Bronchial epithelial cell (primary cell): ENCODE measurements around the gene FOXD3. TPM values are rescaled to one million over a fixed set of nuclear protein-coding genes. Genes with fewer than 3 reads are reported as not detected.

Experiments used
- DNase-seq: peaks from one replicate; pipeline ENCODE4 v3.0.0-alpha.2; 2010; ENCODE audit warnings: low read depth
- FAIRE-seq: peaks from 2 replicates; lab custom pipeline; 2011; peaks lifted over from hg19 to GRCh38; lab: Jason Lieb, UNC
- H3K27me3 ChIP-seq: 2 replicates; pipeline ENCODE4 v1.5.1; 2011; ENCODE audit warnings: low read length; ENCODE audit not compliant: control insufficient read depth, insufficient read depth
- H3K36me3 ChIP-seq: 2 replicates; pipeline ENCODE4 v1.5.1; 2011; ENCODE audit warnings: low read length; ENCODE audit not compliant: control insufficient read depth, insufficient read depth
- H3K4me3 ChIP-seq: 2 replicates; pipeline ENCODE4 v1.5.1; 2011; ENCODE audit warnings: mild to moderate bottlenecking, low read depth, low read length, control low read depth
- CTCF ChIP-seq: IDR thresholded peaks from 2 replicates; pipeline ENCODE4 v1.5.1; 2011; ENCODE audit warnings: mild to moderate bottlenecking, moderate library complexity, low read length, control low read depth, inconsistent platforms; ENCODE audit not compliant: insufficient read depth, severe bottlenecking
- total RNA-seq: library from RNA; depleted of rRNA; stranded (reverse); fragments of >200 nt; gene quantifications from 2 replicates; pipeline ENCODE4 v1.2.1, GENCODE V29; 2014

FOXD3 gene
- total RNA-seq, 1 donor from 2014 or later = not detected

GRCh38 chr1:63326473-63327380 lies 4.4 kb downstream of the FOXD3 start:
- TF ChIP-seq CTCF = no peak
- DNase-seq (no peak), FAIRE-seq (no peak)
- no peak overlapping the region for H3K4me3 ChIP-seq
- H3K36me3 ChIP-seq = no peaks in the 10 kb centered on the region
- peaks cover 70% of the 10 kb centered on the region for H3K27me3 ChIP-seq

- Histone ChIP-seq H3K27me3 (peaks cover 69% of the 10 kb centered on the region), H3K36me3 (no peaks in the 10 kb centered on the region), H3K4me3 (no peak overlapping the region)
- DNase-seq (peak; percentile 25), FAIRE-seq (no peak)
- TF ChIP-seq CTCF = peak; percentile 84
Measured at GRCh38 chr1:63327417-63328054, 5.2 kb downstream of the FOXD3 start.

- DNase-seq (no peak), FAIRE-seq (no peak)
- H3K27me3 ChIP-seq = peaks cover 63% of the 10 kb centered on the region
- no peak overlapping the region for H3K4me3 ChIP-seq
- no peak for TF ChIP-seq CTCF
- no peaks in the 10 kb centered on the region for H3K36me3 ChIP-seq
Measured at GRCh38 chr1:63328122-63328521, 5.8 kb downstream of the FOXD3 start.

- DNase-seq = no peak
- FAIRE-seq = no peak
- TF ChIP-seq CTCF = no peak
- Histone ChIP-seq H3K4me3 (no peak overlapping the region), H3K36me3 (no peaks in the 10 kb centered on the region), H3K27me3 (peaks cover 64% of the 10 kb centered on the region)
Measured at GRCh38 chr1:63328781-63329180, 6.4 kb downstream of the FOXD3 start.

- Histone ChIP-seq H3K27me3 (peaks cover 59% of the 10 kb centered on the region), H3K36me3 (no peaks in the 10 kb centered on the region), H3K4me3 (no peak overlapping the region)
- DNase-seq (no peak), FAIRE-seq (no peak)
- TF ChIP-seq CTCF = no peak
Measured at GRCh38 chr1:63329621-63330330, 7.4 kb downstream of the FOXD3 start.
